HL-60 (cell line): Measurements from ENCODE around the gene FMNL2.

Experiments
- CTCF ChIP-seq: IDR thresholded peaks from one replicate; pipeline ENCODE4 v1.5.1; 2011; ENCODE audit warnings: low read length, control low read depth, inconsistent platforms; ENCODE audit not compliant: insufficient read depth
- GABPA ChIP-seq: IDR thresholded peaks from 2 replicates; pipeline ENCODE4 v1.6.1; 2012; ENCODE audit warnings: low read depth
- POLR2AphosphoS5 ChIP-seq: IDR thresholded peaks from 2 replicates; pipeline ENCODE4 v1.6.1; 2012; ENCODE audit warnings: low read depth
- REST ChIP-seq: IDR thresholded peaks from 2 replicates; pipeline ENCODE4 v1.6.1; 2012; ENCODE audit warnings: low read depth; ENCODE audit not compliant: insufficient replicate concordance
- SPI1 ChIP-seq: IDR thresholded peaks from 2 replicates; pipeline ENCODE4 v1.6.1; 2012; ENCODE audit warnings: low read depth, mild to moderate bottlenecking, borderline replicate concordance

- TF ChIP-seq CTCF: no peak
- no peak for TF ChIP-seq SPI1
- no peak for TF ChIP-seq GABPA
- no peak for TF ChIP-seq REST
- no peak for TF ChIP-seq POLR2AphosphoS5
These were observed 64.0 kb downstream of the FMNL2 start for GRCh38 chr2:152399003-152399402.
